ENCODE measurements around the gene ANTKMT. TPM values are rescaled to one million over a fixed set of nuclear protein-coding genes. Genes with fewer than 3 reads are reported as not detected.

Gene ANTKMT
- total RNA-seq, 1 donor from 2014 or later = 42.4 TPM

DNA sequence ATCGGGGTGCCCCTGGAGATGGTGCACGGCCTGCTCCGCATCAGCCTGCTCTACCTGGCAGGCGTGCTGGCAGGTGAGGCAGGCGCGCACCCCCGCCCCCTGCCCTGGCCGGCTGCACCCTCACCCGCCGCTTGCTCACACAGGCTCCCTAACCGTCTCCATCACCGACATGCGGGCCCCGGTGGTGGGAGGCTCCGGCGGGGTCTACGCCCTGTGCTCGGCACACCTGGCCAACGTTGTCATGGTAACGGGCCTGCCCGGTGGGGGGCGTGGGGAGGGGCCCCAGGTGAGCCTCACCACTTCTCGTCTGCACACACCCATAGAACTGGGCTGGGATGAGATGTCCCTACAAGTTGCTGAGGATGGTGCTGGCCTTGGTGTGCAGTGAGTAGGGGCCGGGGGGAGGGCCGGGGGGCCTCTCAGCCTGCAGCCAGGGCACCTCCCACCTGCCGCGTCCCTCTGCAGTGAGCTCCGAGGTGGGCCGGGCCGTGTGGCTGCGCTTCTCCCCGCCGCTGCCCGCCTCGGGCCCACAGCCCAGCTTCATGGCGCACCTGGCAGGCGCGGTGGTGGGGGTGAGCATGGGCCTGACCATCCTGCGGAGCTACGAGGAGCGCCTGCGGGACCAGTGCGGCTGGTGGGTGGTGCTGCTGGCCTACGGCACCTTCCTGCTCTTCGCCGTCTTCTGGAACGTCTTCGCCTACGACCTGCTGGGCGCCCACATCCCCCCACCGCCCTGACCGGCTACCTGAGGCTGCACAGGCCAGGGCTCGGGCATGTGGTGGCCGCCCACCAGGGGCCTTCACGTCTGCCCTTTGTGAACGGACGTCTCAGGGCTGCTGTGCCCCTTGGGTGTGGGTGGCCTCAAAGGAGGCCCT, 43.4 kb upstream of the ANTKMT start:
- DNase-seq (ENCODE audit: low read depth) = no peak
- no peaks in the 10 kb centered on the region for H3K36me3 ChIP-seq (ENCODE audit: control insufficient read depth, insufficient read depth, low read length)
- H3K27me3 ChIP-seq (ENCODE audit: control insufficient read depth, insufficient read depth, low read length) = peaks cover 21% of the 10 kb centered on the region
- TF ChIP-seq, protein P1, sequence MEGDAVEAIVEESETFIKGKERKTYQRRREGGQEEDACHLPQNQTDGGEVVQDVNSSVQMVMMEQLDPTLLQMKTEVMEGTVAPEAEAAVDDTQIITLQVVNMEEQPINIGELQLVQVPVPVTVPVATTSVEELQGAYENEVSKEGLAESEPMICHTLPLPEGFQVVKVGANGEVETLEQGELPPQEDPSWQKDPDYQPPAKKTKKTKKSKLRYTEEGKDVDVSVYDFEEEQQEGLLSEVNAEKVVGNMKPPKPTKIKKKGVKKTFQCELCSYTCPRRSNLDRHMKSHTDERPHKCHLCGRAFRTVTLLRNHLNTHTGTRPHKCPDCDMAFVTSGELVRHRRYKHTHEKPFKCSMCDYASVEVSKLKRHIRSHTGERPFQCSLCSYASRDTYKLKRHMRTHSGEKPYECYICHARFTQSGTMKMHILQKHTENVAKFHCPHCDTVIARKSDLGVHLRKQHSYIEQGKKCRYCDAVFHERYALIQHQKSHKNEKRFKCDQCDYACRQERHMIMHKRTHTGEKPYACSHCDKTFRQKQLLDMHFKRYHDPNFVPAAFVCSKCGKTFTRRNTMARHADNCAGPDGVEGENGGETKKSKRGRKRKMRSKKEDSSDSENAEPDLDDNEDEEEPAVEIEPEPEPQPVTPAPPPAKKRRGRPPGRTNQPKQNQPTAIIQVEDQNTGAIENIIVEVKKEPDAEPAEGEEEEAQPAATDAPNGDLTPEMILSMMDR (IDR thresholded peaks at IDR 0.05; ENCODE audit: insufficient read depth, low read length, poor library complexity, severe bottlenecking) = no peak
- no peak overlapping the region for H3K4me3 ChIP-seq (ENCODE audit: low read depth, low read length)

DNA sequence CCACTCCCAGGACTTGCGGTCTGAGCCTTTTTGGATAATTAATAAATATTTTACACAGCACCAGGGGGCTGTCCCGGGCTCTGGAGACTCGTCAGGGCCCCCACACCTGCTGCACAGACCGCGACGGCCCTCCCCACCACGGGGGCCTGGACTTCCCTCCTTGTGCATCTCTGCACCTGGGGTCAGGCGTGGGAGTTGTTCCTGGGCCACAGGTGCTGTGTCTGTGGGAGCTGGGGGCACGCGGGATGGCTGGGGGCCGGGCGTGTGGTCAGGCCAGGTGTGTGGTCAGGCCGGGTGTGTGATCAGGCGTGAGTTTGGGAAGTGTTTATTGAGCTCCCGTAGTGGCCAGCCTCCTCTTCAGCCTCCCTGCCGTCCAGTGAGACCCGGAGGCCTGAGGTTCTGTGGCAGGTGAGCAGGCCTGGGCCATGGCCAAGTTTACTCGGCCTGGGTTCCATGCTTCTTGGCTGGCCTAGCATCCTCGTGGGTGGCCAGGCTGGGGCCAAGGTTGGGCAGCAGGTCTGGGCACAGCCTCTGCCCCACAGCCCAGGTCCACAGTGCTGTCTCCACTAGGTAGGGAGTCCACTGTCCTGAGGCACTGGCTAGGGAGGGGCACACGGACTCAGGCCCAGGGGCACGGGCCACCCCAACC, 42.6 kb upstream of the ANTKMT start:
- H3K36me3 ChIP-seq (ENCODE audit: control insufficient read depth, insufficient read depth, low read length) = peaks cover 1% of the 10 kb centered on the region
- H3K27me3 ChIP-seq (ENCODE audit: control insufficient read depth, insufficient read depth, low read length) = peaks cover 21% of the 10 kb centered on the region
- TF ChIP-seq, protein P1 (IDR thresholded peaks at IDR 0.05; ENCODE audit: insufficient read depth, low read length, poor library complexity, severe bottlenecking) = no peak
- no peak overlapping the region for H3K4me3 ChIP-seq (ENCODE audit: low read depth, low read length)
- DNase-seq (ENCODE audit: low read depth) = no peak

DNA sequence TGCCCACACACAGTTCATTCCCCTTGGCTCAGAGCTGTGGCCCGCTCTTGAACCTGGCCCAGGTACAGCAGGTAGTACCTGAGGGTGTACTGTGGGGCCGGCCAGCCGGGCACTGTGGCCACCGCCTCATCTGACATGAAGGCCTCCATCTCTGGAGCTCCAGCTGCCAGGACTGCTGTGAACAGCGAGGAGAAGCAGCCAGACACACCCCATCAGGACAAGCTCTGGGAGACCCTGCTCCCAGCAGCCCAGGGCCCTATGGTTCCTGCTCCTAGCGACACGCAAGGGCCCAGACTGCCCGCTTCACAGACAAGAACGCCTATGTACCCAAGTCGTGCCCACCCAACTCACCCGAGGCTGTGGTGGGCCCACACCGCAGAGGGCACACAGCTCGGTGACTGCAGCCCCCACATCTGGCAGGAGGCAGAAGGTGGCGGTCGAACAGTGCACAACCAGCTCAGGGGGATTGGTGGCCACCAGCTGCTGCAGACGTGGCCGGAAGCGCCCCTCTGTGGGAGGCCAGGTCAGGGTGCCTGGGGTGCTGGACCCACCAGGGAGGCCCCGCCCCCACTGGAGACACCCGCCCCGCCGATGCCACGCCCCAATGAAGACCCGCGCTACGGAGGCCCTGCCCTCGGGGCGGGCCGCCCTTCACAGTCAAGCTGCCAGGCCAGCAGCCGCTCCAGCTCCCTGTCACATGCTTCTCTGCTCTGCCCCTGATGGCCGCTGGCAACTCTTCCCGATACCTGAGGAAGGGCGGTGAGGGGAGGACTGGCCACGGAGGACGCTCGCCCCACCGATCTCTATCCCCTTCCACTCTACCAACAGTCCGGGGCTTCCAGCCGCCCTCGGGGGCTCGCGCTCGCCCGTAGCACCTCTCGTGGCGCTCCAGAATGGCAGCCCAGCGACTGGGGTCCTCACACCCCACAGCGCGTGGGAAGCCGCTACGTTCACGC, 41.8 kb upstream of the ANTKMT start:
- peaks cover 1% of the 10 kb centered on the region for H3K36me3 ChIP-seq (ENCODE audit: control insufficient read depth, insufficient read depth, low read length)
- TF ChIP-seq, protein P1 (IDR thresholded peaks at IDR 0.05; ENCODE audit: insufficient read depth, low read length, poor library complexity, severe bottlenecking) = no peak
- H3K4me3 ChIP-seq (ENCODE audit: low read depth, low read length) = peak overlapping the region; percentile 49
- no peak for DNase-seq (ENCODE audit: low read depth)
- peaks cover 21% of the 10 kb centered on the region for H3K27me3 ChIP-seq (ENCODE audit: control insufficient read depth, insufficient read depth, low read length)

- DNase-seq (ENCODE audit: low read depth) = peak; percentile 28
- H3K4me3 ChIP-seq (ENCODE audit: low read depth, low read length) = peak within 1 kb of the TSS; percentile 77
- H3K27me3 ChIP-seq (ENCODE audit: control insufficient read depth, insufficient read depth, low read length) = peaks cover 21% of the 10 kb centered on the region
- TF ChIP-seq, protein P1 (IDR thresholded peaks at IDR 0.05; ENCODE audit: insufficient read depth, low read length, poor library complexity, severe bottlenecking) = no peak
- peaks cover 1% of the 10 kb centered on the region for H3K36me3 ChIP-seq (ENCODE audit: control insufficient read depth, insufficient read depth, low read length)
These were observed 40.9 kb upstream of the ANTKMT start, which contains the start of gene STUB1 for GRCh38 chr16:679814-680624. Gene STUB1 (plus strand): TSS chr16:680410. CDS start chr16:680526, 116 bp downstream.

GRCh38 chr16:680625-680945, 40.4 kb upstream of the ANTKMT start:
- TF ChIP-seq, protein P1 (IDR thresholded peaks at IDR 0.05; ENCODE audit: insufficient read depth, low read length, poor library complexity, severe bottlenecking) = no peak
- no peak for DNase-seq (ENCODE audit: low read depth)
- H3K4me3 ChIP-seq (ENCODE audit: low read depth, low read length) = peak overlapping the region; percentile 77
- peaks cover 19% of the 10 kb centered on the region for H3K27me3 ChIP-seq (ENCODE audit: control insufficient read depth, insufficient read depth, low read length)
- H3K36me3 ChIP-seq (ENCODE audit: control insufficient read depth, insufficient read depth, low read length) = peaks cover 1% of the 10 kb centered on the region
